D721Med (cell line): ENCODE measurements around the gene UBL5.

Experiments
- DNase-seq: peaks from one replicate; pipeline ENCODE4 v3.0.0; 2011; ENCODE audit warnings: low spot score; ENCODE audit not compliant: insufficient read length
- FAIRE-seq: peaks from 2 replicates; lab custom pipeline; 2011; peaks lifted over from hg19 to GRCh38; lab: Jason Lieb, UNC
- CTCF ChIP-seq: IDR thresholded peaks from 2 replicates; pipeline ENCODE4 v1.5.1; 2012; ENCODE audit warnings: mild to moderate bottlenecking, control low read depth; ENCODE audit not compliant: insufficient read depth; ENCODE audit errors: missing control alignments

Gene UBL5

DNA sequence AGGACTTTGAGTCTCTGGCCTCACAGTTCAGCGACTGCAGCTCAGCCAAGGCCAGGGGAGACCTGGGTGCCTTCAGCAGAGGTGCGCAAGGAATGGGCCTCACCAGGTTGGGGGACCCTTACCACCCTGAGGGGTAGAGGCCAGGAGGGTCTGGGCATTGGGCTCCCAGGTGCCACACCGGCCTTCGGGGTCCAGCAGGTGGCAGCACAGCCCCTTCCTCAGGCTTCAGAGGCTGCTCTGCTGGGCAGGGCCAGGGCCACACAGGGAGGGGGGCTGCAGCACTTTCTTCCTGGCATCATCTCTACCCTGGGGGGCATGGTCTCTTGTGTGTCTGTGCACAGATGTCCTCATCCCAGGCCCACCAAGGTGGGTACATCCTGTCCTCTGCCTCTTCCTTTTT is 20.3 kb downstream of the UBL5 start:
- FAIRE-seq (no peak), DNase-seq (peak; percentile 83)
- peak; percentile 68 for TF ChIP-seq CTCF

DNA sequence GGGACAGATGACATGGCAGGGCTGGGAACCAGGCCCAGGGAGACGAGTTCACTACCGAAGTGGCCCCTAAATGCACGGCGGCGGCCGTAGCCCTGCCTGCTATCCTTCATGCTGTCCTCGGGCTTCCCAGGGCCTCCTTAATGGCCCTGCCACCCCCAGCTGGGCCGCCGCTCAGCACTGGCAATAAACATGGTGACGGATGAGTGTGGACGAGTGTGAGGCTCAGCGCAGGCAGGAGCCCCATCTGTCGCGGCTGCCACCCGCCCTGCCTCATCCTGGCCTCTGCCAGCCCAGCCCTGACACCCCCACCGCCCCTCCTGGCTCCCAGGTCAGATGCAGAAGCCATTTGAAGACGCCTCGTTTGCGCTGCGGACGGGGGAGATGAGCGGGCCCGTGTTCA is 21.0 kb downstream of the UBL5 start:
- DNase-seq, result peak; percentile 84
- no peak for TF ChIP-seq CTCF
- FAIRE-seq, result no peak

DNA sequence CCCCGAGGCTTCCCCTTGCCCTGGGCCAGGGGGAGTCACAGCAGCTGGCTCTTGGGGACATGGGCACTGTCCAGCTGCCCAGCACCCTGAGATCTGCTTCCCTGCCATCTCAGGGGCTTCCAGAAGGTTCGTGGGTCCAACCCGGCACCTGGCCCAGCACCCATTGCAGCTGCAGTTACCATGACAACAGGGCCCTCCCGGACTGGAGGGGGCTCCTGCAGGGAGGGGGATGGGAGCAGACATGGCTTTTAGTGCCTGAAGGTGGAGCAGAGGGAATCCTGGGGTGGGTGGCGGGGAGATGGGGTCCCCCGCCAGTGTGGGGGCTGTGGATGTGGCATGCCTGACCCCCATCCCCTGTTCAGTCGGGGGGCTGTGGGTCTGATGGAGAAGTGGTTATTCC is 22.1 kb downstream of the UBL5 start:
- FAIRE-seq (no peak), DNase-seq (no peak)

DNA sequence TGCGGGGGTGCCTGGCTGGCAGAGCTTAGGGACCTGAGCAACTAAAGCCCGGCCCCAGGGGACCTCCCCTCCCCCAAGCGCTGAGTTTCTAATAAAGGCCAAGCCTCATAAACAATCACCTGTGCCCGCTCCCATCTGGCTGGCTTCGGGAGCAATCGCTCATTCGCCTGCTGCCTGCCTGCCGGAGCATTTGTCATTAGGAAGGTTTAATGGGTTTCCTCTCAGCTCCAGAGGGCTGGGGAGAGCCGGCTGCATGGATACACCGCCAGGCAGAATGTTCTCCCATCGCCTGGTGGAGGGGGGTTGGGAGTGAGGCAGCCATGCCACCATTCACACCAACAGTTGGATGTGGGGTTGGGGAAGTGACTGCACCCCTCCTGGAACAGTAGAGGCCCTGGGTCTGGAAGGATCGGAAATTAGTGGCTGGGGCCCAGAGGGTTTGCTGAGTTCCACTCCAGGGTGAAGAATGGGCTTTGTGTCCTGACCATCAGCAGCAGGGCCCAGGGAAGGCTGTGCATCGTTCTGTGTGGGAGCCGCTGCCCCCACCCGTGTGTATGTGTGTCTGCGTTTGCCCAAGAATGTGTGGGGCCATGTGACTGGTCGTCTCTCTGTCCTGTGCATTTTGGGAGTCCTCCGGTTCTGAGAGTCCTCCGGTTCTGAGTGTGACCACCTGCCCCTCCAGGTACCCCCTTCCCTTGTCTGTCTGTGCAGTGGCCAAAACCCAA is 22.7 kb downstream of the UBL5 start:
- DNase-seq (peak; percentile 87), FAIRE-seq (no peak)
- no peak for TF ChIP-seq CTCF

More for the DNA sequence above, 22.1 kb downstream of the UBL5 start:
- no peak for TF ChIP-seq CTCF

DNA sequence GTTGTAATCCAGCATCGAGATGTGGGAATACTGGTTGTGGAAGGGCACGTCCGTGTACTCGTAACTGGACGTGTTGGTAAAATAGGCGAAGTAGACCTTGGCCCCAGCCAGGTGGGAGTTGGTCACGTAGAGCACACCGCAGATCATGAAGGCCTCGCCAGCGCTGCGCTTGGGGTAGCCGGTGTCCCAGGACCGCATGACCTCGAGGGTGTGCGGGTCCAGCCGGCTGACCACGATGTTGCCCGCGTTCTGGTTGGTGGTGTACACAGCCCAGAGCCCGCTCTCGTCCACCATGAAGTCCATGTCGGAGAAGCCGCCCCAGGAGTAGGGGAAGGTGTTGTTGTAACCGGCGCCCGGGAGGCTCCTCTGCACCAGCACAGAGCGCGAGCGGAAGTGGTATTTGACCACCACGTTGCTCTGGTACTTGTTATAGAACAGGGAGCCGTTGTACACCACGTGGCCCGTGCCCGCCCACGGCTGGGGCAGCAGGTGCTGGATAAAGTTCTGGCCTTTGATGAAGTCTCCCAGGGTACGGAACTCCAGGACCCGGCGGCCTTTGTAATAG is 26.6 kb downstream of the UBL5 start:
- FAIRE-seq (no peak), DNase-seq (no peak)
- no peak for TF ChIP-seq CTCF

DNA sequence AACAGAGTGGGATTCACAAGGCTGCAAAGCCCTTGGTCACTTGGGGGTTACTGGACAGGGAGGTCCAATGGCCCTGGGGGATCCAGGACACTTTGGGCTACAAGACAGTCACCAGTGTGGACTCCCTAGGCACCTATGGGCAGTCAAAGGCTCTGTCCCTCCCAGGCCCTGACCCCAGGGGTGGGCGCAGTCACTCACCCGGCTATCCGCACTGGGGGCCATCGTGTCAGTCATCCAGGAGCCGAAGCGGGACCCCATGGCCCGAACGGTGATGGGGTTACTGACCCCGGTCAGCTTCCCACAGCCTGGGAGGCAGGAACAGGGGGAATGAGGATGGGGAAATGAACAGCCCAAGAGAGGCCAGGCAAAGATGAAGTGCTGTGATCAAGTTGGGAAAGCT is 28.9 kb downstream of the UBL5 start:
- no peak for TF ChIP-seq CTCF
- DNase-seq (no peak), FAIRE-seq (no peak)

- no peak for TF ChIP-seq CTCF
- FAIRE-seq (no peak), DNase-seq (no peak)
These were observed 29.5 kb downstream of the UBL5 start for GRCh38 chr19:9857076-9857721.
